ENCODE results near the gene CXCR3. TPM values are rescaled to one million over a fixed set of nuclear protein-coding genes. Genes with fewer than 3 reads are reported as not detected.

CXCR3 gene
- total and polyA plus RNA-seq, 2 of the 13 experiments (the other 11 are each of a cell fraction or from before 2014, with no cell fraction given): 0.18 TPM; not detected in 1

DNA sequence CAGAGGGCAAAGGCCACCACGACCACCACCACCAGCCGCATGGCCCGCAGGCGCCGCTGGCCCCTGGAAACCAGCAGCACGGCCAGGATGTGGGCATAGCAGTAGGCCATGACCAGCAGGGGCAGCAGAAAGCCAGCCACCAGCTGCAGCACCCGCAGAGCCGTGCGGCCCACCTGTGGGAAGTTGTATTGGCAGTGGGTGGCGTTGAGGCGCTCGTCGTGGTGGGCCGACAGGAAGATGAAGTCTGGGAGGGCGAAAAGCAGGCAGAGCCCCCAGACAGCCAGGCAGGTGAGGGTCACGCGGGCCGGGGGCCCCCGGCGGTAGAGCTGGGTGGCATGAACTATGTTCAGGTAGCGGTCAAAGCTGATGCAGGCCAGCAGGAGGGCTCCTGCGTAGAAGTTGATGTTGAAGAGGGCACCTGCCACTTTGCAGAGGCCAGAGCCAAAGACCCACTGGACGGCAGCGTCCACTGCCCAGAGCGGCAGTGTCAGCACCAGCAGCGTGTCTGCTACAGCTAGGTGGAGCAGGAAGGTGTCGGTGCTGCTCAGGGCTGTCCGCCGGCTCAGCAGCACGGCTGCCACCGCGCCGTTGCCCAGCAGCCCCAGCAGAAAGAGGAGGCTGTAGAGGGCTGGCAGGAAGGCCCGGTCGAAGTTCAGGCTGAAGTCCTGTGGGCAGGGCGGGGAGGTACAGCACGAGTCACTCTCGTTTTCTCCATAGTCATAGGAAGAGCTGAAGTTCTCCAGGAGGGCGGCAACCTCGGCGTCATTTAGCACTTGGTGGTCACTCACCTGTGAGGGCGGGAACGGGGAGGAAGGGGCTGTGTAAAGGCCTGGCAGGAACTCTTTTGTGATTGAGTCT is 1.4 kb downstream of the CXCR3 start (continued):
- TF ChIP-seq PHF8 (CRISPR knock-in tag; IDR thresholded peaks at IDR 0.05) (peak; percentile 53; the same call in 1 of the 2 replicates), ZNF34 (CRISPR knock-in tag; IDR thresholded peaks at IDR 0.05; ENCODE audit: borderline replicate concordance) (no peak), RAD21 (CRISPR knock-in tag; IDR thresholded peaks at IDR 0.05) (peak; percentile 22; the same call in 1 of the 2 replicates), ZBTB38 (CRISPR knock-in tag; IDR thresholded peaks at IDR 0.05) (0 out of 2 replicates have a peak, but pooled peaks have one; percentile 22), XRCC5 (optimal IDR thresholded peaks at IDR 0.05; ENCODE audit: low read length) (no peak), KLF11 (CRISPR knock-in tag; IDR thresholded peaks at IDR 0.05) (no peak), RFXANK (CRISPR knock-in tag; IDR thresholded peaks at IDR 0.05) (no peak), ZBTB43 (CRISPR knock-in tag; conservative IDR thresholded peaks at IDR 0.05) (no peak), ZNF724P (CRISPR knock-in tag; IDR thresholded peaks at IDR 0.05; ENCODE audit: borderline replicate concordance) (no peak), HNRNPUL1 (IDR thresholded peaks at IDR 0.05; ENCODE audit: low read depth, low read length) (no peak), ZSCAN9 (CRISPR knock-in tag; IDR thresholded peaks at IDR 0.05; ENCODE audit: borderline replicate concordance) (no peak), PPARG (CRISPR knock-in tag; conservative IDR thresholded peaks at IDR 0.05) (no peak), MIXL1 (CRISPR knock-in tag; IDR thresholded peaks at IDR 0.05) (no peak), TRIM24 (CRISPR knock-in tag; IDR thresholded peaks at IDR 0.05) (no peak), NFYC (CRISPR knock-in tag; IDR thresholded peaks at IDR 0.05) (no peak), PCBP1 (IDR thresholded peaks at IDR 0.05; ENCODE audit: borderline replicate concordance, low read depth, low read length) (no peak), TFAP4 (IDR thresholded peaks at IDR 0.05; ENCODE audit: borderline replicate concordance, low read depth) (no peak), REXO4 (CRISPR knock-in tag; IDR thresholded peaks at IDR 0.05; ENCODE audit: borderline replicate concordance) (no peak), AHDC1 (CRISPR knock-in tag; IDR thresholded peaks at IDR 0.05; ENCODE audit: borderline replicate concordance) (no peak), TBP (CRISPR knock-in tag; IDR thresholded peaks at IDR 0.05) (no peak)
- TF ChIP-seq, protein P1, sequence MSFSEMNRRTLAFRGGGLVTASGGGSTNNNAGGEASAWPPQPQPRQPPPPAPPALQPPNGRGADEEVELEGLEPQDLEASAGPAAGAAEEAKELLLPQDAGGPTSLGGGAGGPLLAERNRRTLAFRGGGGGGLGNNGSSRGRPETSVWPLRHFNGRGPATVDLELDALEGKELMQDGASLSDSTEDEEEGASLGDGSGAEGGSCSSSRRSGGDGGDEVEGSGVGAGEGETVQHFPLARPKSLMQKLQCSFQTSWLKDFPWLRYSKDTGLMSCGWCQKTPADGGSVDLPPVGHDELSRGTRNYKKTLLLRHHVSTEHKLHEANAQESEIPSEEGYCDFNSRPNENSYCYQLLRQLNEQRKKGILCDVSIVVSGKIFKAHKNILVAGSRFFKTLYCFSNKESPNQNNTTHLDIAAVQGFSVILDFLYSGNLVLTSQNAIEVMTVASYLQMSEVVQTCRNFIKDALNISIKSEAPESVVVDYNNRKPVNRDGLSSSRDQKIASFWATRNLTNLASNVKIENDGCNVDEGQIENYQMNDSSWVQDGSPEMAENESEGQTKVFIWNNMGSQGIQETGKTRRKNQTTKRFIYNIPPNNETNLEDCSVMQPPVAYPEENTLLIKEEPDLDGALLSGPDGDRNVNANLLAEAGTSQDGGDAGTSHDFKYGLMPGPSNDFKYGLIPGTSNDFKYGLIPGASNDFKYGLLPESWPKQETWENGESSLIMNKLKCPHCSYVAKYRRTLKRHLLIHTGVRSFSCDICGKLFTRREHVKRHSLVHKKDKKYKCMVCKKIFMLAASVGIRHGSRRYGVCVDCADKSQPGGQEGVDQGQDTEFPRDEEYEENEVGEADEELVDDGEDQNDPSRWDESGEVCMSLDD (CRISPR knock-in tag; IDR thresholded peaks at IDR 0.05; ENCODE audit: borderline replicate concordance): no peak

All from HepG2 (cell line).